Left ventricle myocardium inferior (tissue), 1 donor: ENCODE measurements around the gene PRF1. TPM values are rescaled to one million over a fixed set of nuclear protein-coding genes. Genes with fewer than 3 reads are reported as not detected.

Source experiments
- DNase-seq: peaks from one replicate; pipeline ENCODE4 v3.0.0-alpha.2; 2020
- H3K27ac ChIP-seq: fragments of 200-600 bp; replicated peaks from 2 replicates; pipeline ENCODE4 v1.8.0; 2021
- H3K27me3 ChIP-seq: fragments of 200-600 bp; 2 replicates; pipeline ENCODE4 v1.8.0; 2021; ENCODE audit warnings: low read depth
- H3K36me3 ChIP-seq: fragments of 200-600 bp; 2 replicates; pipeline ENCODE4 v1.8.0; 2021
- H3K4me1 ChIP-seq: fragments of 200-600 bp; 2 replicates; pipeline ENCODE4 v1.8.0; 2021
- H3K4me3 ChIP-seq: fragments of 200-600 bp; 2 replicates; pipeline ENCODE4 v1.8.0; 2021; ENCODE audit warnings: mild to moderate bottlenecking, moderate library complexity
- H3K9me3 ChIP-seq: fragments of 200-600 bp; replicated peaks from 2 replicates; pipeline ENCODE4 v1.8.0; 2021
- intact Hi-C: fragments of 100-400 bp; cut with micrococcal nuclease; formaldehyde crosslinking; loops from one replicate; pipeline ENCODE4 v1.11.0; 2022
- total RNA-seq: library from RNA; stranded (reverse); fragmentation: NEBNext Ultra II Directional; extraction: Animal tissue kit (Norgen Biotek cat#: 25700); gene quantifications from one replicate; pipeline ENCODE4 v1.2.1, GENCODE V29; 2021
- TF ChIP-seq, protein P1 (sequence below): fragments of 200-600 bp; IDR thresholded peaks from 2 replicates; pipeline ENCODE4 v1.8.0; 2021; ENCODE audit warnings: antibody characterized with exemption, mild to moderate bottlenecking, borderline replicate concordance
- donor health status: DM: no; HTN: yes; CAD: no; lungs with severe emphysema.

The PRF1 gene
- total RNA-seq, 1 donor from 2014 or later, result 2.6 TPM

DNA sequence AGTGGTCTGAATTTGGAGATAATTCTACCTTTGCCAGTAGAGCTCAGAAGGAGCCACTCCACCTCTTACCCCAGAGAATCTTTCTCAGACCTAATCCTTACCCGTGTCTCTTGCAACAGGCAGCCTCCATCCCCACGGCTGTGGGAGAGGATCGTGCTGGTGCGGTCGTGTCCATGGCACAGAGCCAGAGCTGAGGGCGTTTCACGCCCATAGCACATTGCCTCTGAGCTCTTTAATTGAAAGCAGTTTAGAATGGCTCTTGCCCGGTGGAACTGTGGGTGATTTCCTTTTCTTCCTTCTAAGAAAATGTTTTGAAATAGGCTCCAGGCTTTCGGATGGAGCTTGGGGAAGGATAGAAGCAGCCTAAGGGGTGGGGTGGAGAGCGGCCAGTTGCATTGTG is 41.5 kb downstream of the PRF1 start:
- DNase-seq, result peak; percentile 51
- H3K36me3 ChIP-seq, result peaks cover 9% of the 10 kb centered on the region
- H3K4me1 ChIP-seq, result peaks cover 78% of the 10 kb centered on the region
- H3K27me3 ChIP-seq, result no peaks in the 10 kb centered on the region
- TF ChIP-seq, protein P1, sequence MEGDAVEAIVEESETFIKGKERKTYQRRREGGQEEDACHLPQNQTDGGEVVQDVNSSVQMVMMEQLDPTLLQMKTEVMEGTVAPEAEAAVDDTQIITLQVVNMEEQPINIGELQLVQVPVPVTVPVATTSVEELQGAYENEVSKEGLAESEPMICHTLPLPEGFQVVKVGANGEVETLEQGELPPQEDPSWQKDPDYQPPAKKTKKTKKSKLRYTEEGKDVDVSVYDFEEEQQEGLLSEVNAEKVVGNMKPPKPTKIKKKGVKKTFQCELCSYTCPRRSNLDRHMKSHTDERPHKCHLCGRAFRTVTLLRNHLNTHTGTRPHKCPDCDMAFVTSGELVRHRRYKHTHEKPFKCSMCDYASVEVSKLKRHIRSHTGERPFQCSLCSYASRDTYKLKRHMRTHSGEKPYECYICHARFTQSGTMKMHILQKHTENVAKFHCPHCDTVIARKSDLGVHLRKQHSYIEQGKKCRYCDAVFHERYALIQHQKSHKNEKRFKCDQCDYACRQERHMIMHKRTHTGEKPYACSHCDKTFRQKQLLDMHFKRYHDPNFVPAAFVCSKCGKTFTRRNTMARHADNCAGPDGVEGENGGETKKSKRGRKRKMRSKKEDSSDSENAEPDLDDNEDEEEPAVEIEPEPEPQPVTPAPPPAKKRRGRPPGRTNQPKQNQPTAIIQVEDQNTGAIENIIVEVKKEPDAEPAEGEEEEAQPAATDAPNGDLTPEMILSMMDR, result no peak
- H3K9me3 ChIP-seq, result no peaks in the 10 kb centered on the region
- no peak overlapping the region for H3K4me3 ChIP-seq
- intact Hi-C loops, result no loop called here
- peak overlapping the region; percentile 73 for H3K27ac ChIP-seq

DNA sequence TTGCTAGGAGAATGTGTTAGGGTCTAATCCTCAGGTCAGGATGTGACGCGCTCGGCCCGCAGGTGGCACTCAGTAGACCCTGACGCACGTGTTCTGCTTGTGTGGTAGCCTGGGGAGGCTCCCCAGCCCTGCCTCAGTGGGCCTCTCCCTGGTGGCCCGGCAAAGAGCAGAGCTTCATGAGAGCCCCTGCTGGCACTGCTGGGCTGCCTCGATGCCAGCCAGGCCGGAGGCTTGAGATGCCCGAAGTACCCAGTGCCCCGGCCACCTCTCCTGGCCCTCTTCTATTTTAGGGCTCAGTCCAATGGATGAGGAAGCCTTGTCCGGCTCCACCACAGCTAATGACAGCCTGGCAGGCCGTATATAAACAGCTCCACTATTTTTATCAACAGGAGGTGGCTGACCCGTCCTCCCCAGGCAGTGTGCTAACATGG is 42.0 kb downstream of the PRF1 start:
- TF ChIP-seq, protein P1, result no peak
- Histone ChIP-seq H3K27ac (peak overlapping the region; percentile 73), H3K9me3 (no peaks in the 10 kb centered on the region), H3K27me3 (no peaks in the 10 kb centered on the region), H3K4me3 (no peak overlapping the region), H3K4me1 (peaks cover 74% of the 10 kb centered on the region), H3K36me3 (peaks cover 9% of the 10 kb centered on the region)
- intact Hi-C loops, result no loop called here
- DNase-seq, result no peak

DNA sequence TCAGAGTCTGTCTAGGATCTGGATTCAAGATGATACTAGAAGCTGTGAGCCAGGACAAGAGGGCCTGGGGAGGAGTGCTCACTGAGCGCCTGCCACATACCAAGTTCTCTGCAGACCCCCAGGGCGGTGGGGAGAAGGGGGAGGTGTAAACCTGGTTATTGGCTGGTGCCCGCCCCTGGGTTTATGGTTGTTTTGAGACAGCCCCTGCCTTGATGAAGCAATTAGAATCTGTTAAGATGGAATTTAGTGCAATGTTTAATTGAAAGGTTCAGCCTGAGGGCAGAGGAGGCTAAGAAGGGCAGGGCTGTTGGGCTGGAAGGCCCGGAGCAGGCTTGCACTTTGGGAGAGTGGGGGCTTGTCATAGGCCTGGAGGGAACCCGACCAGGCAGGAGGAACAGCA is 42.7 kb downstream of the PRF1 start:
- Histone ChIP-seq H3K4me1 (peaks cover 67% of the 10 kb centered on the region), H3K27ac (peak overlapping the region; percentile 73), H3K36me3 (peaks cover 9% of the 10 kb centered on the region), H3K4me3 (no peak overlapping the region), H3K9me3 (no peaks in the 10 kb centered on the region), H3K27me3 (no peaks in the 10 kb centered on the region)
- intact Hi-C loops, result no loop called here
- no peak for DNase-seq
- TF ChIP-seq, protein P1, result no peak

DNA sequence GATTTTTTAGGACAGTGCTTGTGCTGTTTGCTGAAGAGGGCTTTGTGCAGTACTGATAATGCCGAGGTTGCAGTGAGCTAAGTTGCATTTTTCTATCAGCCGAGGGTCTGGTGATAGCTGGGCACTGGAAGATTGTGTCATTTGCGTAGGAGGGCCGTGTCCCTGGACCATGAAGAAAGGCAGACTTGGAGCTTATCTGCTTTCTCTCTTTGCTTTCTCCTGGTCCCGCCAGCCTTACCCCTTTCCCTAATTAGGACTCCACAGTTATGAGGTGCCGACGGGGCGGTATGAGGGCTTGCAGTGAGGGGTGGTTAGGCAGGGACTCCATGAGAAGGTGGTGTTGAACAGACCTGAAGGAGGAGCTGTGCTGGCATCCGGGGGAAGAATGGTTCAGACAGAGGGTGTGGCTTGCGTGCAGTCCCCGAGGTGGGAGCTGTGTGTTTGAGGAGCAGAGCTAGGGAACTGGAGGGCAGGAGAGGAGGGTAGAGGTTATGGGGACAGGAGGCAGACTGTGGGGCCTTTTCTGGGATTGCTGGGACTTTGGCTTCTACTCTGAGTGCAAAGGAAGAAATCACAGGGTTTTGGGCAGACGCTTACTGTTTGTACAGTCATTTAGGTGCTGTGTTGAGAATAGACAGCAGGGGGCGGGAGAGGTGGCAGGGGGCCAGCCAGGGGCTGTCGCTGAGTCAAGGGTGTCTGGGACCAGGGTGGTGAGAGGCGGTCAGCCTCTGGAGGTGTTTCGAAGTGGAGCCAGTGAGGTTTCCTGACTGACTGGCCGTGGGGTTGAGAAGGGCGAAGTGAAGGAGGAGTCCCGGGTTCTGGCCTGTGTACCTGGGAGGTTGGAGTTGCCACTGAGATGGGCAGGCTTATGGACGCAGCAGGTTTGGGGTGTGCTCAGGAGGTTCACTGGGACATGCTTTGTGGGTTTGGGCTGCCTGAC is 43.4 kb downstream of the PRF1 start:
- Histone ChIP-seq H3K4me3 (peak overlapping the region; percentile 27), H3K27ac (peak overlapping the region; percentile 73), H3K9me3 (no peaks in the 10 kb centered on the region), H3K36me3 (peaks cover 2% of the 10 kb centered on the region), H3K4me1 (peaks cover 60% of the 10 kb centered on the region), H3K27me3 (no peaks in the 10 kb centered on the region)
- TF ChIP-seq, protein P1, result peak; percentile 70
- DNase-seq, result peak; percentile 71
- intact Hi-C loops, result no loop called here

DNA sequence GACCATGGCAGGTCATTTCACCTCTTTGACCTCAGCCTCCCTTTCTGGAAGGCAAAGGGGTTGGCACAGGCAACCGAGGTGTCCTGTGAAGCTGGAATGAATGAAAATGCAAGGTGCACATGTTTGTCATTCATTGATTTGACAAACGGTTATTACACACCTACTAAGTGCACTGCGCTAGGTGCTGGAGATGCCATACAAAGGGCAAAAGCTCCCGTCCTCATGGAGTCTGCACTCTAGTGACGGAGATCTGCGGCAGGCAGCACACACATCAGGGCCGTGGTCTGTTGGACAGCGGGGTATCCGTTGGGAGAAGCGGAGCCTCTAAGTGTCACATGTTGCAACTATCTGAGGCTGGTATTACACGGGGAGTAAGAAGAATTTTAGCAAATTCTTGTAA is 44.2 kb downstream of the PRF1 start:
- H3K4me1 ChIP-seq, result peaks cover 51% of the 10 kb centered on the region
- intact Hi-C loops, result no loop called here
- TF ChIP-seq, protein P1, result no peak
- no peak overlapping the region for H3K4me3 ChIP-seq
- no peaks in the 10 kb centered on the region for H3K27me3 ChIP-seq
- DNase-seq, result peak; percentile 6
- H3K9me3 ChIP-seq, result no peaks in the 10 kb centered on the region
- no peak overlapping the region for H3K27ac ChIP-seq
- H3K36me3 ChIP-seq, result no peaks in the 10 kb centered on the region
